ENCODE results near the gene MISP.

Gene MISP

GRCh38 chr19:778910-779653 is 28.2 kb downstream of the MISP start:
- ATAC-seq = peak; percentile 49; the same call in 2 of the 3 replicates
- TF ChIP-seq CREB5 (CRISPR knock-in tag; IDR thresholded peaks at IDR 0.05; ENCODE audit: low read depth) (no peak), GLIS3 (CRISPR knock-in tag; IDR thresholded peaks at IDR 0.05) (no peak), TOX (CRISPR knock-in tag; IDR thresholded peaks at IDR 0.05; ENCODE audit: borderline replicate concordance) (no peak), PPARA (CRISPR knock-in tag; IDR thresholded peaks at IDR 0.05; ENCODE audit: borderline replicate concordance) (no peak), ZFP30 (CRISPR knock-in tag; IDR thresholded peaks at IDR 0.05) (no peak), PATZ1 (CRISPR knock-in tag; IDR thresholded peaks at IDR 0.05; ENCODE audit: borderline replicate concordance) (no peak)

GRCh38 chr19:780935-781334 is 30.0 kb downstream of the MISP start:
- no peak for ATAC-seq

DNA sequence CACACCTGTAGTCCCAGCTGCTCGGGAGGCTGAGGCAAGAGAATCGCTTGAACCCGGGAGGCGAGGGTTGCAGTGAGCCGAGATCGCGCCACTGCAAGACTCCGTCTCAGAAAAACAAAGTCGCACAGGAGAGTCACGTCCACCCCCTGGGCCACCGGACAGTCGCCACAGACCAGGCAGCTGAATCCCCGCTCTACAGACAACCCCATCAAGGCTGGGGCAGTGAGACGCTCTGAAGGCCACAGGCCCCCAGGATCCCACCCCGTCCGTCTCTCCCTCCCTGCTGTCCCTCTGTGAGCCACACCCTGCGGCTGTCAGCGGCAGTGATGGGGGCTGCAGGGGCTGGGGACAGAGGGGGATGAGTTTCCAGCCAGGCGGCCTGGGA is 30.9 kb downstream of the MISP start:
- TF ChIP-seq RARB (CRISPR knock-in tag; IDR thresholded peaks at IDR 0.05) (no peak), PPARA (CRISPR knock-in tag; IDR thresholded peaks at IDR 0.05; ENCODE audit: borderline replicate concordance) (no peak), GLIS3 (CRISPR knock-in tag; IDR thresholded peaks at IDR 0.05) (no peak), ARNTL (CRISPR knock-in tag; IDR thresholded peaks at IDR 0.05; ENCODE audit: borderline replicate concordance, low read depth) (no peak), ZFP3 (CRISPR knock-in tag; IDR thresholded peaks at IDR 0.05) (no peak), ZNF8 (CRISPR knock-in tag; IDR thresholded peaks at IDR 0.05) (no peak), ZNF565 (CRISPR knock-in tag; conservative IDR thresholded peaks at IDR 0.05; ENCODE audit: low read depth) (no peak), OSR1 (CRISPR knock-in tag; IDR thresholded peaks at IDR 0.05) (no peak), ZFP30 (CRISPR knock-in tag; IDR thresholded peaks at IDR 0.05) (no peak), BACH2 (CRISPR knock-in tag; IDR thresholded peaks at IDR 0.05; ENCODE audit: borderline replicate concordance) (no peak), TOX (CRISPR knock-in tag; IDR thresholded peaks at IDR 0.05; ENCODE audit: borderline replicate concordance) (no peak), CREB5 (CRISPR knock-in tag; IDR thresholded peaks at IDR 0.05; ENCODE audit: low read depth) (no peak), TCF4 (CRISPR knock-in tag; IDR thresholded peaks at IDR 0.05; ENCODE audit: borderline replicate concordance) (no peak), ESRRG (CRISPR knock-in tag; IDR thresholded peaks at IDR 0.05) (no peak), PATZ1 (CRISPR knock-in tag; IDR thresholded peaks at IDR 0.05; ENCODE audit: borderline replicate concordance) (no peak), CSDC2 (CRISPR knock-in tag; IDR thresholded peaks at IDR 0.05) (no peak), POU6F1 (CRISPR knock-in tag; IDR thresholded peaks at IDR 0.05; ENCODE audit: borderline replicate concordance, low read depth) (no peak), ISL1 (CRISPR knock-in tag; IDR thresholded peaks at IDR 0.05) (no peak)
- no peak for ATAC-seq

More at GRCh38 chr19:780935-781334, 30.0 kb downstream of the MISP start:
- no peak for TF ChIP-seq ZNF70 (CRISPR knock-in tag; IDR thresholded peaks at IDR 0.05)
- TF ChIP-seq ARNTL (CRISPR knock-in tag; IDR thresholded peaks at IDR 0.05; ENCODE audit: borderline replicate concordance, low read depth) = no peak
- TF ChIP-seq TOX (CRISPR knock-in tag; IDR thresholded peaks at IDR 0.05; ENCODE audit: borderline replicate concordance) = no peak
- TF ChIP-seq GLIS3 (CRISPR knock-in tag; IDR thresholded peaks at IDR 0.05) = no peak
- no peak for TF ChIP-seq PATZ1 (CRISPR knock-in tag; IDR thresholded peaks at IDR 0.05; ENCODE audit: borderline replicate concordance)
- TF ChIP-seq, protein P1, sequence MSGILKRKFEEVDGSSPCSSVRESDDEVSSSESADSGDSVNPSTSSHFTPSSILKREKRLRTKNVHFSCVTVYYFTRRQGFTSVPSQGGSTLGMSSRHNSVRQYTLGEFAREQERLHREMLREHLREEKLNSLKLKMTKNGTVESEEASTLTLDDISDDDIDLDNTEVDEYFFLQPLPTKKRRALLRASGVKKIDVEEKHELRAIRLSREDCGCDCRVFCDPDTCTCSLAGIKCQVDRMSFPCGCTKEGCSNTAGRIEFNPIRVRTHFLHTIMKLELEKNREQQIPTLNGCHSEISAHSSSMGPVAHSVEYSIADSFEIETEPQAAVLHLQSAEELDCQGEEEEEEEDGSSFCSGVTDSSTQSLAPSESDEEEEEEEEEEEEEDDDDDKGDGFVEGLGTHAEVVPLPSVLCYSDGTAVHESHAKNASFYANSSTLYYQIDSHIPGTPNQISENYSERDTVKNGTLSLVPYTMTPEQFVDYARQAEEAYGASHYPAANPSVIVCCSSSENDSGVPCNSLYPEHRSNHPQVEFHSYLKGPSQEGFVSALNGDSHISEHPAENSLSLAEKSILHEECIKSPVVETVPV (CRISPR knock-in tag; IDR thresholded peaks at IDR 0.05) = no peak
- TF ChIP-seq ZNF565 (CRISPR knock-in tag; conservative IDR thresholded peaks at IDR 0.05; ENCODE audit: low read depth) = no peak
- TF ChIP-seq ZC3H10 (CRISPR knock-in tag; IDR thresholded peaks at IDR 0.05) = no peak
